Measurements from ENCODE around the gene PRKCQ.
A peak's percentile ranks its signal among the peaks of the same experiment; 100 is the strongest.

PRKCQ gene

DNA sequence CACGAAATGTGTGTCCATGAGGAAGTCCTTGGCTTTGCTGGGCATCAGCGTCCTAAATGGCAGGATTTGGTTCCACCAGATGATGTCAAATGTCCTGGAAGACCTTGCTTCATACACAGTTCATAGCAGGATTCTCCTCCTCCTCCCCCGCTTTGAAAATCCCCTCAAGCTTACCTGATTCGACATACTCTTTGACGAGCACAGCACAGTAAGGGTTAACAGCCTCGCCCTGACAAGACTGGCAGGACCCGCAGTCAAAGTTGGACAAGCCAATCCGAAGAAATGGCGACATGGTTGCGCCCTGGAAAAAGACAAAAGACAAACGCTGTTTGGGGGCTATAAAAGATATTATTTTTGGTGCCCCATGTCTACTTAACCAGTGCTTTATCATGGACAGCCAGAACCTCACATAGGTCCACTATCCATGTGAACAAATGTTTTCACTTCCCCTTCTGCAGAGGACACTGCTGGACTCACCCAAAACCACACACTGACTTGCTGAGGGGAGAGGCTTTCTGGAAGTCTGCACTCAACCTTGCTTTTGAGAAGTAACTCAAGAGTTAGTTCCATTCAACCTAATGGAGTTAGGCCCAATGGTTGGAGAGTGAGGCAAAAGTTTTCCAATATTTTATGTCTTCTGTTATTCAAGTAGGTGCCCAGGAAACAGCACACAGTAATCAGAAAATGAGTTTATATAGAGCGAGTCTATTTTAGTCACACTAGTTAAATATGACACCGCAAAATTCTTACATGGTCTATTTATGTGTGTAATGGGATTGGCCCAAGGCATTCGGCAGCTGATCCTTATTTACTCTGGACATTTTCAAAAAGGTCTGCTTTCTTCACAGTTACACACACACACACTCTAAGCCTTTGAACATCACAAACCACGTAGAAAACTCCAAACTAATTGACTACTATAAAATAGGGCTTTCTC, 65.0 kb downstream of the PRKCQ start:
- ATAC-seq (ENCODE audit: insufficient read depth, low read depth) (no peak), DNase-seq (no peak)
- no peaks in the 10 kb centered on the region for H3K9me3 ChIP-seq (ENCODE audit: insufficient read depth, low read length, severe bottlenecking)
- H3K9ac ChIP-seq (ENCODE audit: low read depth, low read length): no peak overlapping the region
- H4K20me1 ChIP-seq (ENCODE audit: insufficient read depth, low read length): peaks cover 1% of the 10 kb centered on the region; the same call in 1 of the 2 replicates
- TF ChIP-seq, protein P1, sequence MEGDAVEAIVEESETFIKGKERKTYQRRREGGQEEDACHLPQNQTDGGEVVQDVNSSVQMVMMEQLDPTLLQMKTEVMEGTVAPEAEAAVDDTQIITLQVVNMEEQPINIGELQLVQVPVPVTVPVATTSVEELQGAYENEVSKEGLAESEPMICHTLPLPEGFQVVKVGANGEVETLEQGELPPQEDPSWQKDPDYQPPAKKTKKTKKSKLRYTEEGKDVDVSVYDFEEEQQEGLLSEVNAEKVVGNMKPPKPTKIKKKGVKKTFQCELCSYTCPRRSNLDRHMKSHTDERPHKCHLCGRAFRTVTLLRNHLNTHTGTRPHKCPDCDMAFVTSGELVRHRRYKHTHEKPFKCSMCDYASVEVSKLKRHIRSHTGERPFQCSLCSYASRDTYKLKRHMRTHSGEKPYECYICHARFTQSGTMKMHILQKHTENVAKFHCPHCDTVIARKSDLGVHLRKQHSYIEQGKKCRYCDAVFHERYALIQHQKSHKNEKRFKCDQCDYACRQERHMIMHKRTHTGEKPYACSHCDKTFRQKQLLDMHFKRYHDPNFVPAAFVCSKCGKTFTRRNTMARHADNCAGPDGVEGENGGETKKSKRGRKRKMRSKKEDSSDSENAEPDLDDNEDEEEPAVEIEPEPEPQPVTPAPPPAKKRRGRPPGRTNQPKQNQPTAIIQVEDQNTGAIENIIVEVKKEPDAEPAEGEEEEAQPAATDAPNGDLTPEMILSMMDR (IDR thresholded peaks at IDR 0.05; ENCODE audit: borderline replicate concordance, extremely low read depth, low read length, poor library complexity, severe bottlenecking): no peak
- TF ChIP-seq EZH2 (IDR thresholded peaks at IDR 0.05; ENCODE audit: borderline replicate concordance, low read depth, low read length, severe bottlenecking): no peak
- peak overlapping the region; percentile 44; the same call in 1 of the 2 replicates for H3K27ac ChIP-seq (ENCODE audit: low read length)
- peaks cover 25% of the 10 kb centered on the region for H3K4me1 ChIP-seq (ENCODE audit: insufficient read depth, low read length)
- no peak overlapping the region for H3K4me3 ChIP-seq (ENCODE audit: low read depth in 1 of 2, low read length in 2 of 2)
- no peaks in the 10 kb centered on the region for H3K27me3 ChIP-seq (ENCODE audit: insufficient read depth, low read length, poor library complexity)
- peaks cover 18% of the 10 kb centered on the region for H3K79me2 ChIP-seq (ENCODE audit: insufficient read depth, low read length)
- peaks cover 43% of the 10 kb centered on the region for H3K36me3 ChIP-seq (ENCODE audit: insufficient read depth, low read length)
- H2AFZ ChIP-seq (ENCODE audit: low read depth, low read length): no peak overlapping the region
- no peak overlapping the region for H3K4me2 ChIP-seq (ENCODE audit: insufficient read depth, low read length)

DNA sequence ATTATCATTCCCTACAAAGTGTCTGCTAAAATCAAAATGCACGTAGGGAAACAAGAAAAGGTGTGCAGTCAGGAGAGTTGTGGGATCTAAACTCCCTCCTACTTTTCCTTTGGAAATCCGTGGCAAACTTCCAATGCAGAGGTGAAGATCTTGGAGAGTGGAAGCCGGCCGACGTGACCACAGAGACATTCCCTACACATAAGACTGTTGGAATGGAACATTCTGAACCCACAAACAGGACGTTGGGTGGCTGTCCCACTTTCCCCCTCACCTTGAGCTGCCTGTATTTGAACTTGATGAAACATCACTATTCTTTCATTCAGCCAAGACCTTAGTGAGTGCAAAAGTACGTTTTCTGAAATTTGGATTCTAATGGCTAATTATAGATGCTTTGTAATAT, 65.9 kb downstream of the PRKCQ start:
- H3K36me3 ChIP-seq (ENCODE audit: insufficient read depth, low read length): peaks cover 46% of the 10 kb centered on the region
- no peak overlapping the region for H3K4me3 ChIP-seq (ENCODE audit: low read depth in 1 of 2, low read length in 2 of 2)
- DNase-seq (no peak), ATAC-seq (ENCODE audit: insufficient read depth, low read depth) (no peak)
- H3K27me3 ChIP-seq (ENCODE audit: insufficient read depth, low read length, poor library complexity): no peaks in the 10 kb centered on the region
- H3K4me2 ChIP-seq (ENCODE audit: insufficient read depth, low read length): no peak overlapping the region
- H4K20me1 ChIP-seq (ENCODE audit: insufficient read depth, low read length): no peaks in the 10 kb centered on the region
- H2AFZ ChIP-seq (ENCODE audit: low read depth, low read length): no peak overlapping the region
- TF ChIP-seq EZH2 (IDR thresholded peaks at IDR 0.05; ENCODE audit: borderline replicate concordance, low read depth, low read length, severe bottlenecking): no peak
- TF ChIP-seq, protein P1 (IDR thresholded peaks at IDR 0.05; ENCODE audit: borderline replicate concordance, extremely low read depth, low read length, poor library complexity, severe bottlenecking): no peak
- H3K9ac ChIP-seq (ENCODE audit: low read depth, low read length): no peak overlapping the region
- no peaks in the 10 kb centered on the region for H3K9me3 ChIP-seq (ENCODE audit: insufficient read depth, low read length, severe bottlenecking)
- peaks cover 25% of the 10 kb centered on the region for H3K4me1 ChIP-seq (ENCODE audit: insufficient read depth, low read length)
- H3K27ac ChIP-seq (ENCODE audit: low read length): peak overlapping the region; percentile 44
- H3K79me2 ChIP-seq (ENCODE audit: insufficient read depth, low read length): peaks cover 17% of the 10 kb centered on the region

DNA sequence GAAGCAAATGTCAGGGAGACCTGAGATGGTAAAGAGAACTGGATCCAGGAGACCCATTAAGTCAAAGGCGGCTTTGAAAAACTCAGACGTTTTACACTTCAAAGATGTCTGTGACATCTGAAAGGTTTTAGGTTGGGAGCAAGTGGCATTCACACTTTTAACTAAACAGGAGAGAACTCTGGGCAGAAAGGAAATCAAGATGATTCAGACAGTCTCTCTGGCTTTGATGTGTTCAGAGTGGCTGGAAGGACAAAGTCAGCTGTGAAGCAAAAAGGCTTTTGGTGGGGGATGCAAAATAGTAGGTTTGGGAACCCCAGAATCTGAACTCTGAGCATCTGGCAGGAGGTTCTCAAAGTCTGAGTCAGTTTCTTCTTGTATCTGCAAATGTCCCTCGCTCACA, 66.6 kb downstream of the PRKCQ start:
- Histone ChIP-seq H3K4me1 (ENCODE audit: insufficient read depth, low read length) (peaks cover 25% of the 10 kb centered on the region), H4K20me1 (ENCODE audit: insufficient read depth, low read length) (no peaks in the 10 kb centered on the region), H3K79me2 (ENCODE audit: insufficient read depth, low read length) (peaks cover 12% of the 10 kb centered on the region), H3K4me2 (ENCODE audit: insufficient read depth, low read length) (no peak overlapping the region), H3K27ac (ENCODE audit: low read length) (peak overlapping the region; percentile 12; the same call in 1 of the 2 replicates), H3K4me3 (ENCODE audit: low read depth in 1 of 2, low read length in 2 of 2) (no peak overlapping the region), H2AFZ (ENCODE audit: low read depth, low read length) (no peak overlapping the region), H3K27me3 (ENCODE audit: insufficient read depth, low read length, poor library complexity) (no peaks in the 10 kb centered on the region), H3K36me3 (ENCODE audit: insufficient read depth, low read length) (peaks cover 52% of the 10 kb centered on the region), H3K9me3 (ENCODE audit: insufficient read depth, low read length, severe bottlenecking) (no peaks in the 10 kb centered on the region), H3K9ac (ENCODE audit: low read depth, low read length) (no peak overlapping the region)
- ATAC-seq (ENCODE audit: insufficient read depth, low read depth) (peak; percentile 92), DNase-seq (peak; percentile 50)
- TF ChIP-seq EZH2 (IDR thresholded peaks at IDR 0.05; ENCODE audit: borderline replicate concordance, low read depth, low read length, severe bottlenecking): no peak
- TF ChIP-seq, protein P1 (IDR thresholded peaks at IDR 0.05; ENCODE audit: borderline replicate concordance, extremely low read depth, low read length, poor library complexity, severe bottlenecking): no peak
